Ramos (cell line): ENCODE results near the gene PAK3.

Experiments used
- in situ Hi-C: fragments of 300-500 bp; cut with MboI; formaldehyde crosslinking; loops from one replicate; pipeline ENCODE4 v1.14.3; 2022; ENCODE audit warnings: low sequenced_read_pairs; ENCODE audit not compliant: unreplicated experiment

PAK3 gene

DNA sequence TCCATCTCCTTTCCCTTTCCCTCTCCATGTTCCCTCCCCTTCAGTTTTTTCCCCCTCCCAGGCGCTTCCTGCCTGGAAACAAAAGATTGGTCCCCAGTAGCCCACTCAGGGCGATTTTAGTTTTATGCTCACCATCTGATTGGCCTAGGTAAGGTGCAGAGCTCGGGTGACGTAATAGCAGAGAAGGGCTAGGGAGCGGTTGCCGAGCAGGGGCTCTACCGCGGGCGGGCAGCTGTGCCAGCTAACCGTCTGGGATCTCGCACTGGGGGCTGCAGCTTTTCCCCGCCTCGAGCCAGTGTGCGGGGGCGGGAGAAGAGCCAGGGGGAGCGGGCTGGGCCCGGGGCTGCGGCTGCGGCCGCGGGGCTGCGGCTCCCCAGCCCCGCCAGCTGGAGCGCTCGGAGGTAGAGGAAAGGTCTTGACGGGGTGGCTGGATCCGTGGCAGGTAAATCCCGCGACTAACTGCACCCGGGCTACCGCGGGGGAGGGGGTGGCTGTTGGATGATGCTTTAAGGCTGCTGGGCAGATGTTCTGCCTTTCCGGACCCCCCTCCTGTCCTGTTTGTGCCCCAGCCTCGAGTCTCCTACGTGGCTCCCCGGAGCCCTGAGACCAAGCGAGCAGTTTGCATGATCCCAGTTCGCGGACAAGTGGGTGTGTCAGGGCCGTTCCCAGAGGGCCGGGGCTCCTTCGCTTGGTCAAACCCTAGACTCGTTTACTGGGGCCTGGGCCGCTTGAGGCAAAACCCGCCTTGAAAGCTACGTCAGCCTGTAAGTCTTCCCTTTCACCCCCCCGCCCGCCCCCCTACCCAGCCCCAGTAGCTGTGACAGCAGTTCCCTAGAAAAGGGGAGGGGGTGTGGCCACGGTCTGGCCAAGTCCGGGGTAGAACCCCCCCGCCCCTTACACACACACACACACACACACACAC is at the start of gene PAK3:
Gene PAK3 (plus strand): TSS at position 218 of the 922 bp plus-strand sequence. CDS start 26,913 bp downstream, outside the sequence.
- in situ Hi-C loops: no loop called here

GRCh38 chrX:111047575-111047974 is 48.4 kb upstream of the PAK3 start:
- in situ Hi-C loops: no loop called here

DNA sequence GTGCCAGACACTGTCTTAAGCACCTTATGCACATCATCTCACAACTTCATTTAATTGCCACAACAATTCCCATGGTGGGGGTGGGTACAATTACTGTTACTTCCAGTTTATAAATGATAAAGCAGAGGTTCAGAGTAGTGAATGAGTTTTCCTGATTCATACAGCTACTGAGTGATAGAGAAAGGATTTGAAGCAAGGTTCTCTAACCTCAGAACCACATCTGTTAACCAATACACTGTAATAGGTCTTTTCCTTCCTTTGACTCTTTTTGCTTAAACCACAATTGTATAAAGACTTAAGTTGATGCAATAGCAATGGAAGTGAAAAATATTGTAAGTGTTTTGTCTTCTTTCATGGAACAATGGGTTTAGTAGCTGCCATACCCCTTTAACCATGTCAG is 43.5 kb upstream of the PAK3 start:
- in situ Hi-C loops: no loop called here

GRCh38 chrX:111071542-111072277 is 24.3 kb upstream of the PAK3 start:
- in situ Hi-C loops: no loop called here

- in situ Hi-C loops: no loop called here
Observed at GRCh38 chrX:111083081-111083480, 12.9 kb upstream of the PAK3 start.

- in situ Hi-C loops: no loop called here
Observed at GRCh38 chrX:111086591-111087006, 9.4 kb upstream of the PAK3 start.

DNA sequence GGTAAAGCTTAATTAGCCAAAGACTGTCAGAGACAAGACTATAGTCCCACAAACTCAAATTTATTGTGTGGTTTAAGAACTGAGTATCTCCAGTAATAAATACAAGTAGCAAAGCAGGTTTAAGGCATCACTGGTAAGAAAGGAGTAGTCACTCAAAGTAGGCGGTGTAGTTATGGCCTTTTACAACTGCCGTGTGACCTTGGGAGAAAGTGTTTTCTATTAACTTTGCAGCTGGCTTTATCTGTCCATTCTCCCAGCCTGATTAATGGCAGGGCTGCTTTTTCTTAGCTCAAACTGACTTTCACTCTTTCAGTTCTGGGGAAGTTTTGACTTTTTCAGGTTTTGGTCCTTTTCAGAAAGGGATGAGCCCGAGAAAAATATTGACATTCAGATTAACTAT is 7.4 kb upstream of the PAK3 start:
- in situ Hi-C loops: no loop called here

DNA sequence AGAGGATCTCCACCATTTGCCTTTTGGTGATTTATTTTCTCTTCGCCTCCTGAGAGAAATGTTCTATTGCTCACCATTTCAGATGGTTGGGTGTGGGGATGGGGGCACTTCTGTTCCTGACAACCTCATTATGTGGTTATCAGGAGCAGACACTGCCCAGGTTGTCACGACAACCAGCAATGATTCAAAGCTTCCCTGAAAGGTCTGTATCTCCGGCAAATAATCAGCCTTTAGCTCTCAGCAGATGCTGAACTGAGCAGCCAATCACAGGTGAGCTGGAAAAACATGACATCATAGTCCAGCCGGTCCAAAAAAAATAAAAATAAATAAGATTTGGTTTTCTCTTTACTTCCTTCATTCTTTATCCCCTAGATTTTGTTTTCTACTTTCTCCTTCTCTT is 5.5 kb upstream of the PAK3 start:
- in situ Hi-C loops: no loop called here

GRCh38 chrX:111098874-111099273 is 2.9 kb downstream of the PAK3 start:
- in situ Hi-C loops: no loop called here

DNA sequence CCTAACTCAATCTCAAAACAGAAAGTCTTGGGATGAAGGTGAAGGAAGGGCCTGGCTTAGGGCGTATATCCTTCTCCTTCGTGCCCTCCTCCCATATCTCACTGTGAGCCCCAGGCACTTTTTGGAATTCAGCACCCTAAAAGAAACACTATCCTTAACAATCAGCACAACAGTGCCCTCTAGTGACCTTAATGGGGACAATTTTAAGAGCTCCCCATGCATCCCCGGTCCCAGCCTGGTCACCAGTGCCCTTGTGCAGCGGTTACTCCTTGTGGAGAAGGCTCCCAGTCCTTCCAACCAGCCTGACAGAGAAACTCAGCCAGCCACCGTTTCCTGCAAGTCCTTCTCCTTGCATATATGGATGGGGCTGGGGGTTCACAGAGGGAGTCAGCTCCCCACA is 4.2 kb downstream of the PAK3 start:
- in situ Hi-C loops: no loop called here

GRCh38 chrX:111101580-111101979 is 5.6 kb downstream of the PAK3 start:
- in situ Hi-C loops: no loop called here

GRCh38 chrX:111102636-111103035 is 6.6 kb downstream of the PAK3 start:
- in situ Hi-C loops: no loop called here

DNA sequence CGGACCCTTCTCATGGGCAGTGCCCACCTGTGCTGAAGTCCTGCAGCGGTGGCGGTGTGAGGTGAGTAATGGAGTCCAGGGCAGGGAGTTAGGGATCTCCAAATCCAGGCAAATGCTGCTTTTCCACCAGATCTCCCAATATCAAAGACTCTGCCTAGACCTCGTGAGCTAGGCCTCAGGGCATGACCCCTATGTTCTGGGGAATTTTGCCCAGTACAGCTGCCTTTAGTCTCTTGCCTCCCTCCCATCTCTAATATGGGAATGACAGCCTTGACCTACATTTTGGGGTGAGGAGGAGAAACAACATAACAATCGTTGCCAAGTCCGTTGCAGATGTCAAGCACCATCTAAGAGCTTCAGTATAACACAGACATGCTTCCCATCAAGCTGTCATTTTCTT is 7.3 kb downstream of the PAK3 start:
- in situ Hi-C loops: no loop called here

- in situ Hi-C loops: no loop called here
Observed at GRCh38 chrX:111110098-111110775, 14.2 kb downstream of the PAK3 start.

DNA sequence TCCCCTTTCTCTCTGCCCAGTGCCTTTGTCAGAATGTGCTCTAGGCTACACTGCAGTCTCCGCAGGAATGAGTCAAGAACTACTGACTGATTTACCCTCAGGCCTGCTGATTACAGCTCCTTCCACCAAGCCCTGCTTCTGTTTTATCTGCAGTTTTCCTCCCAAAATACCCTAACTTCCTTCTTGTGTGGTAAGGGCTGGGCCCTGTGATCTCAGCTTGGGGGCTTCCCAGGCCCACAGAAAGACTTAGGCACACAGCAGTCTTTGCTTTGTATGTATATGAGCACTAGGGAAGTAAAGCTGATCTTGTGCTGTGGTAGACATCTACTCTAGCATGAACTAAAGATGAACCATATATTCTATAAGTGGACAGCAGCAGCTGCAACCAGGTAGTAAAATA is 18.8 kb downstream of the PAK3 start:
- in situ Hi-C loops: no loop called here

GRCh38 chrX:111116666-111117065 is 20.7 kb downstream of the PAK3 start:
- in situ Hi-C loops: no loop called here

- in situ Hi-C loops: no loop called here
Observed at GRCh38 chrX:111119341-111119740, 23.4 kb downstream of the PAK3 start.

GRCh38 chrX:111123125-111123524 is 27.1 kb downstream of the PAK3 start:
- in situ Hi-C loops: no loop called here

DNA sequence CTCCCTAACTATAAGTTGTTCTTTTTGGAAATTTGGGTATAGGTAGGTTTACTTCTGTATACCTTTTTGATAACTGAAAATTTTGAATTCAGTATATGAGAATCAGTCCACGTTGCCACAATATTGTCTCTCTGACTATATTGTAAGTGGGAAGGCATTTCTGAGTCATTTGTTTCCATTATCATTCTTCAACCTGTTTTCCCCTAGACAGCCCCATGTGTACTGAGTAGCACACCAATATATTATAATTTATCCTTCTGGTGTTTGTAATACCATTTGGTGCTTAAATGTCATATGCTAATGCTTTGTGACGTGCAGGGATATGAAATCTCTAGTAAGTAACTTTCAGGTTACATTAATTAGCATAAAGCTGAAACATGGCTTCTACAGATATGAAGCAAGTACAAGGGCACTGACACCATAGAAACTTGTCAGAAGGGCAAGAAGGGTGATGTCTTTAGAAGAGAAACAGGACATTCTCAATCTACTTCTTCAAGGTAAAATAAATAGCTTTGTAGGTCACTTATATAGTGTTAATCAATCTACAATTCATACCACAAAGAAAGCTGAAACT is 27.7 kb downstream of the PAK3 start:
- in situ Hi-C loops: no loop called here

DNA sequence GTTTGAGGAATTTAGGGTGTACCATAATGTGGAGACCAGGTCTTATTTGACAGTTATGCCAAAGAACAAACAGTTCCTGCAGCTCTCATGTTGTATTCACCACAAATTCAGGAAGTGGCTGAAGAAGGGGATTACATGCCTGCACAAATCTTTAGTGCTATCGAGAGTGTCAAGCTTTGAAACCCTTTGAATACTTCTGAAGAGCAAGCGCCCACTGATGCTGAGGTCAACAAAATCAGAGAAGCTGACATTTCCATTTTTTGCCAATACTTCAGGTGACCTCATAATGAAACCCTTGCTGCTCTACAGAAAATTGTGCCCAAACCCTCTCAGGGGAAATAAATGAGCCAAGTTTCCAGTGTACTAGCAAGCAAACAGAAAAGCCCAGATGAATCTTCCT is 28.4 kb downstream of the PAK3 start:
- in situ Hi-C loops: no loop called here

GRCh38 chrX:111127038-111127437 is 31.0 kb downstream of the PAK3 start:
- in situ Hi-C loops: no loop called here
